RKO (cell line): ENCODE results near the gene GAS1.

Experiments
- DNase-seq: peaks from one replicate; pipeline ENCODE4 v3.0.0-alpha.2; 2016; ENCODE audit warnings: low spot score

Gene GAS1

DNA sequence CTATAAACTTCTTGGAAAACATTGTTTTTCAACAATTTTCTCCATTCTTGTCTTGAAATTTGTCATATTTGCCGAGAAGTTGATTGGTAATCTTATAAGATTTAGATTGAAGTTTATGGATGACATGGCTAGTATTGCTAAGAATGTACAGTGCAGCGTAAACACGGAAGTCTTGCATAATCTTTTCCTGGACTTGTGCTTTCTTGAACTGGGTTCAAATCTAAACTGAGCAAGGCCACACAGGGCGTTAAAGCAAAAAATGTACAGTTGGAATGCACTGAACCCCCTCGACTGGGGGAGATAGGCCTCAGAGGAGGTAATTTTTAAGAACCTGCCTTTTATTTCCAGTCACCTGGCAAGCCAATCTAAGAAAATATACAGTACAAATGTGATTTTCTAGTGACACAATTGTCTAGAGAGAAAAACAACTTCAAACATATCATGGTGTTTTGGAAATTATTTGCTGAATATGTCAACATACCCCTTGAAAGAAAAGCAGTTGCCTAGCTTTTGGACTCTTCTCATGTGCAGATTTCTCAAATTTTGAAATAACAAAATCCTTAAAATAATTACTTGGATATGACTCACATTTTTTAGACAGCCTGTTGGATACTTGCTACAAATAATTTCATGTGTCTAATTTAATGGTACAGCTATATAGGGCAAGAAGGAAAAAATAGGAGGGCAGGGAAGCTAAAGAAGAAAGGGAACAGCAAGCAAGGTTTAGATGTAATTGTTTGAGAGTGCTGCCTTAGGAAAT is 18.5 kb upstream of the GAS1 start:
- DNase-seq: no peak

DNA sequence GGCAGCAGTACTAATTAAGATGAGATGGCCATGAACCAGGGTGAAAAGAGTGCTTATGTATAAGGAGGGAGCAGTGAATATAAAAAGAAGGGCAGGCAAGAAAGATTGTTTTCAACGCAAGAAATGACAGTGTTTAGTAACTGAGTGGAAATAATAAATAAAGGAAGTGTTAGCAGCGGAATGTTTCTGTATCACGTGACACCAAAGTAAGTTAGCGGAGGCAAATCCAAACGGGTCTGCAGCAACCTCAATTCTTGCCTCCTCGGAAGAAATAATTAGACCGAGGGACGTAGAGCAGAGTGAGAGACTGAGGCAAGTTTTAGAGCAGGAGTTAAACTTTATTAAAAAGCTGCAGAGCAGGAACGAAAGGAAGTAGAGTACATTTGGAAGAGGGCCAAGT is 15.4 kb upstream of the GAS1 start:
- no peak for DNase-seq

DNA sequence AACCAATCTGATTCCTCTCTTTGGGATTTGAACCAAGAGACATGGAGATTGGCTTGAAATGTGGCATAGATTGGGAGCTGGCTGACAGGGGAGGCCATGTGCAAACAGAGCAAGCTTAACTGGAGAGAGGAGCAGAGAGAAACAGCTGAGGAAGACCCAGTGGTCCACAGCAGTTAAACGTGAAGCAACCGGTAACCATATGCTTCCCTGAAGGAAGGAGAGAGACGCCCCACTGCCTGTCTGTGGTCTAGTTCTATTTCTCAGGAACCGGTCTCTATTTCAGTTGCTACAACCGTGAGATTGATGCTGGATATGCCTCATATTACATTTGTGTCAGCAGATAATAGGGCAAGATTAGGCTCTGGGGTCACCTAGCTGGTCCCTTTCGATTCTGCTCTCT is 13.6 kb upstream of the GAS1 start:
- no peak for DNase-seq

DNA sequence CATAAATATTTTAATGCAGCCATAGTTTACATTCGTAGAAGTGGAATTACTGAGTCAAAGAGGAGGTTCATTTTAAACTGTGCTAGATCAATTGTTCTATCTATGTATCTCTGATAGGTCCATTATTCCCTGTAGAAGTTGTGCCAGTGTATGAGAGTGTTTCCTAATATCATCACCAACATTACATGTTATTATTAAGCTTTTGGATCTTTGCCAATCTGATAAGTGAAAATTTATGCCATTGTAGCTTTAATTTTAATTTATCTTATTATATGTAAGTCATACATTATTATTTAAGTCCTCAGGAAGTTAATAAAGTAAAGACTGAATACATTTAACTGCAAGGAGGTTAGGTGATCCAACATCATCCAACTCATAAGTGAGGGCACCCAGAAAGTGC is 10.9 kb upstream of the GAS1 start:
- DNase-seq: no peak

GRCh38 chr9:86955561-86955960 is 8.3 kb upstream of the GAS1 start:
- no peak for DNase-seq

GRCh38 chr9:86955042-86955441 is 7.7 kb upstream of the GAS1 start:
- no peak for DNase-seq

GRCh38 chr9:86953181-86953580 is 5.9 kb upstream of the GAS1 start:
- no peak for DNase-seq

GRCh38 chr9:86948074-86948929 is 996 bp upstream of the GAS1 start:
- DNase-seq: peak; percentile 91

GRCh38 chr9:86946201-86947145 is 833 bp downstream of the GAS1 start:
- peak; percentile 61 for DNase-seq

- DNase-seq: no peak
These were observed 1.5 kb downstream of the GAS1 start for GRCh38 chr9:86945728-86946200.

- DNase-seq: no peak
These were observed 2.2 kb downstream of the GAS1 start for GRCh38 chr9:86944796-86945727.

DNA sequence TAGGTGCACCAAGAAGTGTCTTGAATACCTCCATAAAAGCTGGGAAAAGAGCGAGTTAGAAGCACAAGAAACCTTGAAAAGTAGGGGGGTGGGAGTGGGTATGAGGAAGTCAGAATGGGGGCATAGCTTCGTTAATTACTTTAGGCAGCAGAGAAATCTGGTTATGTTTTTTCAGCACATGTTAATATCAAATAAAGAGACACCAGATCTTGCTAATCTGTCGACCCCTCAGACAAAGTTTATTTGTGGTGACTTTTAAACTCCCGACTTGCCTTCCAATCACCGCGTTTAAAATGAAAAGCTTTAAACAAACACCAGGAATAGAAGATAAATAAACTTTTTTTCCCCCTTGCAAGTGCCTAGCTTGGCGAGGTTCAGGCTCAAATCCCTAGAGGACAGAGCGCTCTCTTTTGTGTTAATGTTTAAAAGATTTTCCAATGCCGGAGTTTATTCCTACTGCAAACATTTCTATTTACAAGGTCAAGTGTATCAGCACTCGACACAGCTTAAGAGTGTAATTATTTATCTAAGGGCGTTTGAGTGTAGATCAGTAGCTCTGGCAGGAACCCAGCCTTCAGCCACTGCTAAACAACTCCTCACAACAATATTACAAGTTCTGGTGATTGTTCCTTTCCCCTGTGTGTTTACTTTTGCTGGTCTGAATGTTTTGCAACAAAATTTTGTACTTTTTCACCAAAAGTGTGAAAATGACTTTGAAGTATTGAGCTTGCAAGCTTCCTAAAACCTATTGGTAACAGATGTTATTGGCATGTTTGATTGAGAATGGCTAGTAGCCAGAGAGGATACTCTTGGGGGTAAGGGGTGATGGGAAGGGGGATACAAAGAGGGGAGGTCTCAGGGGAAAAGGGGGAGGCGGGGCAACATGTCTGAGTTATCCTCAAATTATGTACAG is 3.8 kb downstream of the GAS1 start:
- DNase-seq: no peak

- no peak for DNase-seq
These were observed 4.8 kb downstream of the GAS1 start for GRCh38 chr9:86942281-86943200.

DNA sequence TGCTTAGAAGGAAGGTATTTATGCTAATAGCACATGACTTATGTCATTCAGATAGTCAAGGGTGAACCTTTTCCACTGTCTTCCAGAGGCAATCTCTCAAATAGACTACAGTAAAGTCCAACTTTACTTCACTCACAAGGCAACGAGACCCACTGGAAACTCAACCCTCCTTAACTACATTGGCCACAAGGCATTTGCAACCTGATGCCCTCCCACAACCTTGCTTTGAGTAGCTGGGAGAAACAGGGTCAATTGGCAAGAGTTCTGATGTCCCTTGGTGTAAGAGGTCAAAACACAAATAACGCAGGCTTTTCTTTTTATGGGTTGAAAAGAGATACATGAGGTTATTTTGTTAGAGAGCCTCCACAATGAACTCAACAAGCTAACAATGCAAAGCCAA is 6.1 kb downstream of the GAS1 start:
- no peak for DNase-seq

DNA sequence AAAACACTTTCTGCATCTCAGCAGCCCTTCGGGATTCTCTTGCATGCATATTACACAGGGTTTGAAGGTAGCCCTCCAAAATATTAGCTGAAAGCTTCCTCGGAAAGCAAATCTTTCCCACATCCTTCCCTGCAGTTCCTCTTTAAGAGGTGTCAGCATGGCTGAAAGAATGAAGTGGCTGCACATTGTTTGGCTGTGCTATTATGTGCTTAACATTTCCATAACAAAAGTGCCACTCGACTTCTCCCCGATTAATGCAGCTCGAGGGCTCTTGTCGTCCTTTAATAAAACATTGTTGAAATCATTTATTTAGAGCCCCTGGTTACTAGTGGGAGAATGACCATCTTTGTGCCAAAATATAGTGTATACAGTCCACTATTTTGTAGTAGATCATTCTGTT is 6.5 kb downstream of the GAS1 start:
- DNase-seq: no peak

DNA sequence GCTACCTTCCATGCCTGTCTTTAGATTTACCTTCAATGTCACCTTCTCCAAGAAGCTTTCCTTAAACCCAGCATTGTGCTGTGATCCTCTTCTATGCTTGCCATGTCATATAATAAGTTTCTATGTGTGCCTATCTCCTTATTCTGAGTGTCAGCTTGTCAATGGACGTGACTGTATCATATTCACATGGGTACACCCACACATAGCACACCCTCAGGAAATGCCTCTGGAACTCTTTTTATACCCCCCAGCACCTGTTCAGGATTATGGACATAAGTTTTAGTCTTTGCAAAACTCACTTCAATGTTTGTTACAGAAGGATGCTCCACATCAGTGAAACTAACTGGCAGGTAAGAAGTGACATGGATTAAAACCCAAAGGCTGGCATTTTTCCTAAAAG is 7.4 kb downstream of the GAS1 start:
- DNase-seq: no peak

- DNase-seq: no peak
These were observed 8.0 kb downstream of the GAS1 start for GRCh38 chr9:86939321-86939720.

DNA sequence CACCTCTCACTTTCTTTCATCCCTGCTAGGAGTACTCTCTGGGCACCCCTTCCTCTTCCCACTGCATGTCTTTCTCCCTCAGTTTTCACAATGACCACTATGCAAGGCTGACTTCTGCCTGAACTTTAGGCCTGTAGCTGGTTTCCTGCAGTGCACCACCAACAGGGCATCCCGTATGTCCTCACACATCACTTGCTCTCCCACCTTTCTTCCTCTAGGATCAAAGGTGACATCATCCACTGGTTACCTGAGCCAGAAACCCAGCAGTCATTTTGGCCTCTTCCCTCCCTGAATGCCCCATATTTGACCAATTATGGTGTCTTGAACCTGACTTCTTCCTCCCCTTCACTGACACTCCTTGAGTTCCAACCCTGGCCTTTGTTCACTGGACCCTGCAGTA is 8.5 kb downstream of the GAS1 start:
- DNase-seq: no peak

- no peak for DNase-seq
These were observed 21.2 kb downstream of the GAS1 start for GRCh38 chr9:86926145-86926544.
